ENCODE data around the gene GABRP. TPM values are rescaled to one million over a fixed set of nuclear protein-coding genes. Genes with fewer than 3 reads are reported as not detected.

GABRP gene
- polyA plus RNA-seq, 1 donor from 2014 or later: not detected

DNA sequence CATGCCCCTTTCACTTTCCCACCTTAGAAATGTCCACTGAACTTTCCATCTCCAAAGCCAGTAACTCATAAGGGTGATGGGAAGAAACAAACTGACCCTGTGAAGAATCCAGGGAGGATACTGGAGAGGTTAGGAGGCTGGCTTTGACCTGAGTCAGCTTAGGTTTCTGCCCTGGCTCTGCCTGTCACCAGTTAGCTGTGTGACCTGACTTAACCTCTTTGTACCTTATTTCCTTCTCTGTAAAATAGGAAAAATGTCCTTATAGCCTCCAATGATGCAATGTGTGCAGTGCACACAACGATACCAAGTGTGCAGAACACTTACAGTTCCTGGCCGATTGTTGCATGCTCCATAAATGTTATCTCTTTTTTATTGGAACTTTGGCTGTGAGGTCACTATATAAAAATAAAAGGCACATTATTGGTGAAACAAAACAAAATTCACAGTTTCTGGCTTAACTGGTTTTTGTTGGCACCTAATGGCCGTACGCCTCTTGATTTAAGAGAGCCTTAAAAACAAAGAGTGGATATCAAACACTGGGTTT is 37.8 kb downstream of the GABRP start:
- Histone ChIP-seq H3K27ac (ENCODE audit: low read length) (no peak overlapping the region), H3K9me3 (ENCODE audit: low read length) (no peaks in the 10 kb centered on the region), H3K9me2 (ENCODE audit: insufficient read depth, low read length) (no peaks in the 10 kb centered on the region), H2AFZ (ENCODE audit: low read depth, low read length) (no peak overlapping the region), H3K9ac (ENCODE audit: low read length) (no peak overlapping the region), H3F3A (ENCODE audit: insufficient read depth, low read length, poor library complexity, severe bottlenecking) (no peaks in the 10 kb centered on the region), H3K4me3 (ENCODE audit: low read length) (no peak overlapping the region), H3K79me2 (replicated peaks; ENCODE audit: insufficient read depth, low read length) (no peaks in the 10 kb centered on the region), H3K4me2 (ENCODE audit: low read length) (no peak overlapping the region), H3K27me3 (ENCODE audit: insufficient read depth, low read depth, low read length) (no peaks in the 10 kb centered on the region), H3K36me3 (ENCODE audit: insufficient read depth, low read length) (no peaks in the 10 kb centered on the region), H4K20me1 (ENCODE audit: insufficient read depth) (no peaks in the 10 kb centered on the region)
- TF ChIP-seq RAD21 (conservative IDR thresholded peaks at IDR 0.05) (no peak), SMC3 (conservative IDR thresholded peaks at IDR 0.05; ENCODE audit: poor library complexity) (no peak)
- TF ChIP-seq, protein P1, sequence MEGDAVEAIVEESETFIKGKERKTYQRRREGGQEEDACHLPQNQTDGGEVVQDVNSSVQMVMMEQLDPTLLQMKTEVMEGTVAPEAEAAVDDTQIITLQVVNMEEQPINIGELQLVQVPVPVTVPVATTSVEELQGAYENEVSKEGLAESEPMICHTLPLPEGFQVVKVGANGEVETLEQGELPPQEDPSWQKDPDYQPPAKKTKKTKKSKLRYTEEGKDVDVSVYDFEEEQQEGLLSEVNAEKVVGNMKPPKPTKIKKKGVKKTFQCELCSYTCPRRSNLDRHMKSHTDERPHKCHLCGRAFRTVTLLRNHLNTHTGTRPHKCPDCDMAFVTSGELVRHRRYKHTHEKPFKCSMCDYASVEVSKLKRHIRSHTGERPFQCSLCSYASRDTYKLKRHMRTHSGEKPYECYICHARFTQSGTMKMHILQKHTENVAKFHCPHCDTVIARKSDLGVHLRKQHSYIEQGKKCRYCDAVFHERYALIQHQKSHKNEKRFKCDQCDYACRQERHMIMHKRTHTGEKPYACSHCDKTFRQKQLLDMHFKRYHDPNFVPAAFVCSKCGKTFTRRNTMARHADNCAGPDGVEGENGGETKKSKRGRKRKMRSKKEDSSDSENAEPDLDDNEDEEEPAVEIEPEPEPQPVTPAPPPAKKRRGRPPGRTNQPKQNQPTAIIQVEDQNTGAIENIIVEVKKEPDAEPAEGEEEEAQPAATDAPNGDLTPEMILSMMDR (IDR thresholded peaks at IDR 0.05; ENCODE audit: poor library complexity, severe bottlenecking): no peak

DNA sequence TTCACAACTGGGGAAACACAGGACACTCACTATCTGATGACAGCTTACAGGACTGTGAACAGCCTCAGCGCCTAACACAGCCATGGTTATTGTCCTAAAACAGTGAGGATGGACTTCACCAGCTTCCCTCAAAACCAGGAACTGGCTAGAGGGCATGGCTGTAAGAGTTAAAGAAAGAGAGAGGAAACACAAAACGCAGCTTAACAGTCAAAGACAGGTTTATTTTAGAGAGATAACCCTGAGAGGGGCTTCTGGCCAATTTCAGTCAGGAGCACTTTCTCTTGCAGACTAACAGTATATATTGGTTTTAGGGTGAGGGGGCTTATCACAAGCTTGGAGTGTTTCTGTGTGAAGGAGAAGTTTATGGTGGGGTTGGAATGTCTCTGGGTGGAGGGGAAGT is 42.6 kb downstream of the GABRP start:
- H3K4me3 ChIP-seq (ENCODE audit: low read length): no peak overlapping the region
- H3K9ac ChIP-seq (ENCODE audit: low read length): no peak overlapping the region
- H3K36me3 ChIP-seq (ENCODE audit: insufficient read depth, low read length): no peaks in the 10 kb centered on the region
- H3K27me3 ChIP-seq (ENCODE audit: insufficient read depth, low read depth, low read length): no peaks in the 10 kb centered on the region
- H3K27ac ChIP-seq (ENCODE audit: low read length): no peak overlapping the region
- H3K79me2 ChIP-seq (replicated peaks; ENCODE audit: insufficient read depth, low read length): no peaks in the 10 kb centered on the region
- no peaks in the 10 kb centered on the region for H4K20me1 ChIP-seq (ENCODE audit: insufficient read depth)
- no peaks in the 10 kb centered on the region for H3K9me3 ChIP-seq (ENCODE audit: low read length)
- H3K9me2 ChIP-seq (ENCODE audit: insufficient read depth, low read length): no peaks in the 10 kb centered on the region
- H3F3A ChIP-seq (ENCODE audit: insufficient read depth, low read length, poor library complexity, severe bottlenecking): no peaks in the 10 kb centered on the region
- H3K4me2 ChIP-seq (ENCODE audit: low read length): no peak overlapping the region
- TF ChIP-seq SMC3 (conservative IDR thresholded peaks at IDR 0.05; ENCODE audit: poor library complexity): no peak
- TF ChIP-seq TAF1 (IDR thresholded peaks at IDR 0.05; ENCODE audit: low read depth): no peak
- no peak for TF ChIP-seq EP300 (conservative IDR thresholded peaks at IDR 0.05; ENCODE audit: poor library complexity, severe bottlenecking)
- TF ChIP-seq, protein P2, sequence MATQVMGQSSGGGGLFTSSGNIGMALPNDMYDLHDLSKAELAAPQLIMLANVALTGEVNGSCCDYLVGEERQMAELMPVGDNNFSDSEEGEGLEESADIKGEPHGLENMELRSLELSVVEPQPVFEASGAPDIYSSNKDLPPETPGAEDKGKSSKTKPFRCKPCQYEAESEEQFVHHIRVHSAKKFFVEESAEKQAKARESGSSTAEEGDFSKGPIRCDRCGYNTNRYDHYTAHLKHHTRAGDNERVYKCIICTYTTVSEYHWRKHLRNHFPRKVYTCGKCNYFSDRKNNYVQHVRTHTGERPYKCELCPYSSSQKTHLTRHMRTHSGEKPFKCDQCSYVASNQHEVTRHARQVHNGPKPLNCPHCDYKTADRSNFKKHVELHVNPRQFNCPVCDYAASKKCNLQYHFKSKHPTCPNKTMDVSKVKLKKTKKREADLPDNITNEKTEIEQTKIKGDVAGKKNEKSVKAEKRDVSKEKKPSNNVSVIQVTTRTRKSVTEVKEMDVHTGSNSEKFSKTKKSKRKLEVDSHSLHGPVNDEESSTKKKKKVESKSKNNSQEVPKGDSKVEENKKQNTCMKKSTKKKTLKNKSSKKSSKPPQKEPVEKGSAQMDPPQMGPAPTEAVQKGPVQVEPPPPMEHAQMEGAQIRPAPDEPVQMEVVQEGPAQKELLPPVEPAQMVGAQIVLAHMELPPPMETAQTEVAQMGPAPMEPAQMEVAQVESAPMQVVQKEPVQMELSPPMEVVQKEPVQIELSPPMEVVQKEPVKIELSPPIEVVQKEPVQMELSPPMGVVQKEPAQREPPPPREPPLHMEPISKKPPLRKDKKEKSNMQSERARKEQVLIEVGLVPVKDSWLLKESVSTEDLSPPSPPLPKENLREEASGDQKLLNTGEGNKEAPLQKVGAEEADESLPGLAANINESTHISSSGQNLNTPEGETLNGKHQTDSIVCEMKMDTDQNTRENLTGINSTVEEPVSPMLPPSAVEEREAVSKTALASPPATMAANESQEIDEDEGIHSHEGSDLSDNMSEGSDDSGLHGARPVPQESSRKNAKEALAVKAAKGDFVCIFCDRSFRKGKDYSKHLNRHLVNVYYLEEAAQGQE (IDR thresholded peaks at IDR 0.05; ENCODE audit: borderline replicate concordance): no peak
- no peak for TF ChIP-seq MXI1 (conservative IDR thresholded peaks at IDR 0.05; ENCODE audit: poor library complexity, severe bottlenecking)
- no peak for TF ChIP-seq RAD21 (conservative IDR thresholded peaks at IDR 0.05)
- no peak for TF ChIP-seq EZH2 (IDR thresholded peaks at IDR 0.05; ENCODE audit: borderline replicate concordance, insufficient read depth, low read length, poor library complexity, severe bottlenecking)
- TF ChIP-seq POLR2AphosphoS5 (IDR thresholded peaks at IDR 0.05): no peak
- TF ChIP-seq, protein P1 (IDR thresholded peaks at IDR 0.05; ENCODE audit: poor library complexity, severe bottlenecking): no peak
- H2AFZ ChIP-seq (ENCODE audit: low read depth, low read length): no peak overlapping the region

All from neural cell (in vitro differentiated cells).